SK-N-SH treated with all-trans-retinoic acid at 6 μM for 48 hours (cell line): Measurements from ENCODE around the gene TPST2.

Experiments used
- ATAC-seq: fragments of 200-7000 bp; cut with Tn5 transposase; 3 replicates; pipeline ENCODE4 v1.9.1; 2020; ENCODE audit warnings: mild to moderate bottlenecking, moderate library complexity
- ARNTL ChIP-seq: fragments of 450-650 bp; formaldehyde crosslinking; IDR thresholded peaks from 2 replicates; pipeline ENCODE4 v1.5.0; 2020; ENCODE audit warnings: low read depth, mild to moderate bottlenecking, moderate library complexity, borderline replicate concordance
- BACH2 ChIP-seq: fragments of 250-450 bp; sonication (Bioruptor Pico); IDR thresholded peaks from 2 replicates; pipeline ENCODE4 v1.9.0; 2021; ENCODE audit warnings: mild to moderate bottlenecking, borderline replicate concordance
- CSDC2 ChIP-seq: fragments of 250-450 bp; sonication (Bioruptor Pico); IDR thresholded peaks from 2 replicates; pipeline ENCODE4 v1.5.0; 2020; ENCODE audit warnings: mild to moderate bottlenecking, moderate library complexity
- ESRRG ChIP-seq: fragments of 250-450 bp; sonication (Bioruptor Pico); IDR thresholded peaks from 2 replicates; pipeline ENCODE4 v1.6.1; 2021; ENCODE audit warnings: mild to moderate bottlenecking
- GLIS3 ChIP-seq: fragments of 250-450 bp; sonication (Bioruptor Pico); IDR thresholded peaks from 2 replicates; pipeline ENCODE4 v1.5.0; 2020; ENCODE audit warnings: mild to moderate bottlenecking, moderate library complexity
- ISL1 ChIP-seq: fragments of 250-450 bp; sonication (Bioruptor Pico); IDR thresholded peaks from 2 replicates; pipeline ENCODE4 v2.1.2; 2022; ENCODE audit warnings: mild to moderate bottlenecking, moderate library complexity
- OSR1 ChIP-seq: fragments of 250-450 bp; sonication (Bioruptor Pico); IDR thresholded peaks from 2 replicates; pipeline ENCODE4 v1.8.0; 2022; ENCODE audit warnings: moderate library complexity, mild to moderate bottlenecking, inconsistent platforms
- POU6F1 ChIP-seq: fragments of 250-450 bp; sonication (Bioruptor Pico); IDR thresholded peaks from 2 replicates; pipeline ENCODE4 v1.8.0; 2021; ENCODE audit warnings: low read depth, mild to moderate bottlenecking, moderate library complexity, borderline replicate concordance
- PPARA ChIP-seq: fragments of 250-450 bp; sonication (Bioruptor Pico); IDR thresholded peaks from 2 replicates; pipeline ENCODE4 v1.5.0; 2020; ENCODE audit warnings: mild to moderate bottlenecking, borderline replicate concordance
- SNAI2 ChIP-seq: fragments of 250-450 bp; sonication (Bioruptor Pico); IDR thresholded peaks from 2 replicates; pipeline ENCODE4 v1.5.0; 2020; ENCODE audit warnings: mild to moderate bottlenecking, moderate library complexity
- TCF4 ChIP-seq: fragments of 250-450 bp; sonication (Bioruptor Pico); IDR thresholded peaks from 2 replicates; pipeline ENCODE4 v1.8.0; 2021; ENCODE audit warnings: mild to moderate bottlenecking, moderate library complexity, borderline replicate concordance
- TOX ChIP-seq: fragments of 250-450 bp; sonication (Bioruptor Pico); IDR thresholded peaks from 2 replicates; pipeline ENCODE4 v1.8.0; 2021; ENCODE audit warnings: mild to moderate bottlenecking, moderate library complexity, borderline replicate concordance
- ZFP3 ChIP-seq: fragments of 250-450 bp; sonication (Bioruptor Pico); IDR thresholded peaks from 2 replicates; pipeline ENCODE4 v1.5.0; 2020; ENCODE audit warnings: mild to moderate bottlenecking, moderate library complexity
- ZNF8 ChIP-seq: fragments of 450-650 bp; formaldehyde crosslinking; IDR thresholded peaks from 2 replicates; pipeline ENCODE4 v1.5.0; 2020; ENCODE audit warnings: mild to moderate bottlenecking, moderate library complexity
- TF ChIP-seq, protein P1 (sequence below): fragments of 250-450 bp; sonication (Bioruptor Pico); IDR thresholded peaks from 2 replicates; pipeline ENCODE4 v1.5.0; 2020; ENCODE audit warnings: mild to moderate bottlenecking, moderate library complexity
- TF ChIP-seq, protein P2 (sequence below): fragments of 250-450 bp; sonication (Bioruptor Pico); IDR thresholded peaks from 2 replicates; pipeline ENCODE4 v1.5.1; 2021; ENCODE audit warnings: mild to moderate bottlenecking, moderate library complexity
- TF ChIP-seq, protein P3 (sequence below): fragments of 250-450 bp; sonication (Bioruptor Pico); IDR thresholded peaks from 2 replicates; pipeline ENCODE4 v1.8.0; 2020; ENCODE audit warnings: mild to moderate bottlenecking, moderate library complexity, borderline replicate concordance

TPST2 gene

GRCh38 chr22:26501996-26502395 lies 87.9 kb downstream of the TPST2 start:
- no peak for ATAC-seq
- TF ChIP-seq, protein P1, sequence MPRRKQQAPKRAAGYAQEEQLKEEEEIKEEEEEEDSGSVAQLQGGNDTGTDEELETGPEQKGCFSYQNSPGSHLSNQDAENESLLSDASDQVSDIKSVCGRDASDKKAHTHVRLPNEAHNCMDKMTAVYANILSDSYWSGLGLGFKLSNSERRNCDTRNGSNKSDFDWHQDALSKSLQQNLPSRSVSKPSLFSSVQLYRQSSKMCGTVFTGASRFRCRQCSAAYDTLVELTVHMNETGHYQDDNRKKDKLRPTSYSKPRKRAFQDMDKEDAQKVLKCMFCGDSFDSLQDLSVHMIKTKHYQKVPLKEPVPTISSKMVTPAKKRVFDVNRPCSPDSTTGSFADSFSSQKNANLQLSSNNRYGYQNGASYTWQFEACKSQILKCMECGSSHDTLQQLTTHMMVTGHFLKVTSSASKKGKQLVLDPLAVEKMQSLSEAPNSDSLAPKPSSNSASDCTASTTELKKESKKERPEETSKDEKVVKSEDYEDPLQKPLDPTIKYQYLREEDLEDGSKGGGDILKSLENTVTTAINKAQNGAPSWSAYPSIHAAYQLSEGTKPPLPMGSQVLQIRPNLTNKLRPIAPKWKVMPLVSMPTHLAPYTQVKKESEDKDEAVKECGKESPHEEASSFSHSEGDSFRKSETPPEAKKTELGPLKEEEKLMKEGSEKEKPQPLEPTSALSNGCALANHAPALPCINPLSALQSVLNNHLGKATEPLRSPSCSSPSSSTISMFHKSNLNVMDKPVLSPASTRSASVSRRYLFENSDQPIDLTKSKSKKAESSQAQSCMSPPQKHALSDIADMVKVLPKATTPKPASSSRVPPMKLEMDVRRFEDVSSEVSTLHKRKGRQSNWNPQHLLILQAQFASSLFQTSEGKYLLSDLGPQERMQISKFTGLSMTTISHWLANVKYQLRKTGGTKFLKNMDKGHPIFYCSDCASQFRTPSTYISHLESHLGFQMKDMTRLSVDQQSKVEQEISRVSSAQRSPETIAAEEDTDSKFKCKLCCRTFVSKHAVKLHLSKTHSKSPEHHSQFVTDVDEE (CRISPR knock-in tag): no peak
- TF ChIP-seq ISL1: no peak
- no peak for TF ChIP-seq TCF4 (CRISPR knock-in tag)
- TF ChIP-seq, protein P2, sequence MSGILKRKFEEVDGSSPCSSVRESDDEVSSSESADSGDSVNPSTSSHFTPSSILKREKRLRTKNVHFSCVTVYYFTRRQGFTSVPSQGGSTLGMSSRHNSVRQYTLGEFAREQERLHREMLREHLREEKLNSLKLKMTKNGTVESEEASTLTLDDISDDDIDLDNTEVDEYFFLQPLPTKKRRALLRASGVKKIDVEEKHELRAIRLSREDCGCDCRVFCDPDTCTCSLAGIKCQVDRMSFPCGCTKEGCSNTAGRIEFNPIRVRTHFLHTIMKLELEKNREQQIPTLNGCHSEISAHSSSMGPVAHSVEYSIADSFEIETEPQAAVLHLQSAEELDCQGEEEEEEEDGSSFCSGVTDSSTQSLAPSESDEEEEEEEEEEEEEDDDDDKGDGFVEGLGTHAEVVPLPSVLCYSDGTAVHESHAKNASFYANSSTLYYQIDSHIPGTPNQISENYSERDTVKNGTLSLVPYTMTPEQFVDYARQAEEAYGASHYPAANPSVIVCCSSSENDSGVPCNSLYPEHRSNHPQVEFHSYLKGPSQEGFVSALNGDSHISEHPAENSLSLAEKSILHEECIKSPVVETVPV (CRISPR knock-in tag): no peak
- no peak for TF ChIP-seq TOX (CRISPR knock-in tag)
- TF ChIP-seq, protein P3, sequence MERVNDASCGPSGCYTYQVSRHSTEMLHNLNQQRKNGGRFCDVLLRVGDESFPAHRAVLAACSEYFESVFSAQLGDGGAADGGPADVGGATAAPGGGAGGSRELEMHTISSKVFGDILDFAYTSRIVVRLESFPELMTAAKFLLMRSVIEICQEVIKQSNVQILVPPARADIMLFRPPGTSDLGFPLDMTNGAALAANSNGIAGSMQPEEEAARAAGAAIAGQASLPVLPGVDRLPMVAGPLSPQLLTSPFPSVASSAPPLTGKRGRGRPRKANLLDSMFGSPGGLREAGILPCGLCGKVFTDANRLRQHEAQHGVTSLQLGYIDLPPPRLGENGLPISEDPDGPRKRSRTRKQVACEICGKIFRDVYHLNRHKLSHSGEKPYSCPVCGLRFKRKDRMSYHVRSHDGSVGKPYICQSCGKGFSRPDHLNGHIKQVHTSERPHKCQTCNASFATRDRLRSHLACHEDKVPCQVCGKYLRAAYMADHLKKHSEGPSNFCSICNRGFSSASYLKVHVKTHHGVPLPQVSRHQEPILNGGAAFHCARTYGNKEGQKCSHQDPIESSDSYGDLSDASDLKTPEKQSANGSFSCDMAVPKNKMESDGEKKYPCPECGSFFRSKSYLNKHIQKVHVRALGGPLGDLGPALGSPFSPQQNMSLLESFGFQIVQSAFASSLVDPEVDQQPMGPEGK (CRISPR knock-in tag): no peak
- TF ChIP-seq ZFP3 (CRISPR knock-in tag): no peak

DNA sequence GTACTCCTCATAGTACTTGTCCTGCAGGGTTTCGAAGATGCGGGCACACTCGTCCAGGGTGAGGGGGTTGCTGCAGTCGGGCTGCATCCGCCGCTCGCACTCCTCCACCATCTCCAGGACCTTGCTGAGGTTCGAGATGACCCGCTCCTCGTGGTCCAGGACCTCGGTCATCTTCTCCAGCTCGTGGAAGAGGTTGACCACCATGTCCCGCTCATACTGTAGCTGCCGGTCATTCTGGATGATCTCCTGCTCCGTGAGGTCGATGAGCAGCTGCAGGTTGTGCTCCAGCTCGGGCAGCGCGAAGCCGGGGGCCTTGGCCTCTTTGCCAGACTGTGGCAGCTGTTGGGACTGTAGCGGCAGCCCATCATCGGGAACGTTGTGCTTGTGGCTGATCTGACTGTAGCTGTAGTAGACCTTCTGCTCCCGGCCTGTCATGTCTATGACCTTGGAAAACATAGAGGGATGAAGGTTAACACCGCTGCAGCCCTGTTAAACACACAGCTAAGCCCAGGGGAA lies 90.7 kb downstream of the TPST2 start:
- TF ChIP-seq OSR1 (no peak), SNAI2 (CRISPR knock-in tag) (no peak), ARNTL (CRISPR knock-in tag) (no peak), CSDC2 (no peak), ZNF8 (CRISPR knock-in tag) (no peak), POU6F1 (CRISPR knock-in tag) (no peak), ESRRG (CRISPR knock-in tag) (no peak), GLIS3 (CRISPR knock-in tag) (no peak), PPARA (CRISPR knock-in tag) (no peak), BACH2 (CRISPR knock-in tag) (no peak), ZFP3 (CRISPR knock-in tag) (no peak)
- TF ChIP-seq, protein P1 (CRISPR knock-in tag): no peak
- TF ChIP-seq, protein P3 (CRISPR knock-in tag): no peak
- no peak for ATAC-seq
